Loucy (cell line): Measurements from ENCODE around the gene RUNX1.

Experiments used
- EZH2phosphoT487 ChIP-seq: fragments of 200-600 bp; IDR thresholded peaks from 2 replicates; pipeline ENCODE4 v1.6.1; 2018; ENCODE audit warnings: antibody characterized with exemption, mild to moderate bottlenecking, moderate library complexity, borderline replicate concordance
- TF ChIP-seq, protein P1 (sequence below): fragments of 200-600 bp; sonication (generic); conservative IDR thresholded peaks from 2 replicates; pipeline ENCODE4 v1.5.1; 2014; ENCODE audit warnings: mild to moderate bottlenecking, antibody characterized with exemption, low read length

DNA sequence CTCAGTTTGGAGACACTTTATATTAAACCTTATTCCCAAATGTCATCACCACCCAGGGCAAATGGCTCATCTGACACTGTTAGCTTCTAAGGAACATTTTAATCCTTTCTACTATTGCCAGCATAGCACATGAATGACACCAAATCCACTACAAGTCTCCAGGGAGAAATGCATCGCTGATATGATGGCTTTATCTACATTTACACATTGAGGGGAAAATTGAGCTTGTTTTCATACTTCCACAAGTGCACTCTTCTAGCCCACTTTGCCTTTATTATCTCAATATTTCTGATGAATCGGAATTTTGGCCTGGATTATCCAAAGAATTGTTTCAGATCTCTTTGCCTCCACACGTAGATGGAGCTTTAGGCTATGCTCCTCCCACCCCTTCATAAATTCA, 75.4 kb downstream of the RUNX1 start:
- TF ChIP-seq, protein P1, sequence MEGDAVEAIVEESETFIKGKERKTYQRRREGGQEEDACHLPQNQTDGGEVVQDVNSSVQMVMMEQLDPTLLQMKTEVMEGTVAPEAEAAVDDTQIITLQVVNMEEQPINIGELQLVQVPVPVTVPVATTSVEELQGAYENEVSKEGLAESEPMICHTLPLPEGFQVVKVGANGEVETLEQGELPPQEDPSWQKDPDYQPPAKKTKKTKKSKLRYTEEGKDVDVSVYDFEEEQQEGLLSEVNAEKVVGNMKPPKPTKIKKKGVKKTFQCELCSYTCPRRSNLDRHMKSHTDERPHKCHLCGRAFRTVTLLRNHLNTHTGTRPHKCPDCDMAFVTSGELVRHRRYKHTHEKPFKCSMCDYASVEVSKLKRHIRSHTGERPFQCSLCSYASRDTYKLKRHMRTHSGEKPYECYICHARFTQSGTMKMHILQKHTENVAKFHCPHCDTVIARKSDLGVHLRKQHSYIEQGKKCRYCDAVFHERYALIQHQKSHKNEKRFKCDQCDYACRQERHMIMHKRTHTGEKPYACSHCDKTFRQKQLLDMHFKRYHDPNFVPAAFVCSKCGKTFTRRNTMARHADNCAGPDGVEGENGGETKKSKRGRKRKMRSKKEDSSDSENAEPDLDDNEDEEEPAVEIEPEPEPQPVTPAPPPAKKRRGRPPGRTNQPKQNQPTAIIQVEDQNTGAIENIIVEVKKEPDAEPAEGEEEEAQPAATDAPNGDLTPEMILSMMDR: no peak
- no peak for TF ChIP-seq EZH2phosphoT487
